HUES48 (cell line): Measurements from ENCODE around the gene NGLY1.

ENCODE experiments used
- H3K27ac ChIP-seq: one replicate; pipeline ENCODE4 v1.7.0; 2013; ENCODE audit warnings: low read depth, low read length, inconsistent platforms
- H3K27me3 ChIP-seq: 2 replicates; pipeline ENCODE4 v1.6.1; 2013; ENCODE audit warnings: mild to moderate bottlenecking, low read length; ENCODE audit not compliant: control insufficient read depth, insufficient read depth
- H3K36me3 ChIP-seq: 2 replicates; pipeline ENCODE4 v1.6.1; 2013; ENCODE audit warnings: low read length; ENCODE audit not compliant: control insufficient read depth, insufficient read depth
- H3K4me1 ChIP-seq: 2 replicates; pipeline ENCODE4 v1.6.1; 2013; ENCODE audit warnings: mild to moderate bottlenecking, low read length; ENCODE audit not compliant: control insufficient read depth, insufficient read depth
- H3K4me3 ChIP-seq: 2 replicates; pipeline ENCODE4 v1.5.1; 2013; ENCODE audit warnings: mild to moderate bottlenecking, low read depth, low read length
- H3K9ac ChIP-seq: 2 replicates; pipeline ENCODE4 v1.6.1; 2013; ENCODE audit warnings: mild to moderate bottlenecking, low read depth, low read length, moderate library complexity
- H3K9me3 ChIP-seq: 2 replicates; pipeline ENCODE4 v1.6.1; 2013; ENCODE audit warnings: low read length; ENCODE audit not compliant: control insufficient read depth, insufficient read depth

Gene NGLY1

DNA sequence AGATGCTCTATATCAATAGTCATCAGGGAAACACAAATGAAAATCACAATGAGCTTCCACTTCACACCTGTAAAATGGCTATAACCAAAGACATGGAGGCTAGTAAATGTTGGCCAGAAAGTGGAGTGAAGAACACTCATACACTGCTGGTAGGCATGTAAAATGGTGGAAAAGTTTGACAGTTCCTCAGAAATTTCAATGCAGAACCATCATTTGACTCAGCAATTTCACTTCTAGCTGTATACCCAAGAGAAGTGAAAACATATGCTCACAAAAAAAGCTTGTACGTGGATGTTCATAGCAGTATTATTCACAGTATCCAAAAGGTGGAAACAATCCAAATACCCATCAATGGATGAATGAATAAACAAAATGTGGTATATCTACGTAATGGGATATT is 99.4 kb downstream of the NGLY1 start:
- H3K27ac ChIP-seq: no peak overlapping the region
- no peaks in the 10 kb centered on the region for H3K27me3 ChIP-seq

DNA sequence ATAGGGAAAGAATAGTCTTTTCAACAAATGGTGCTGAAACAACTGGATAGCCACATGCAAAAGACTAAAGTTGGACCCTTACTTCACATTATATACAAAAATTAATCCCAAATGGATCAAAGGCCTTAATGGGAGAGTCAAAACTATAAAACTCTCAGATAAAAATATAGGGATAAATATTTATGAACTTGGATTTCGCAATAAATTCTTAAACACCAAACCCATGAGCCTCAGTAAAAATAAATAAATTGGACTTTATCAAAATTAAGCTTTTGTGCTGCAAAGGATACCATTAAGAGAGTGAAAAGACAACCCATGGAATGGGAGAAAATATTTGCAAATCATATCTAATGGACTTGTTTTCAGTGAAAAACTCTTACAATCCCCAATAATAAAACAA is 99.8 kb downstream of the NGLY1 start:
- no peaks in the 10 kb centered on the region for H3K36me3 ChIP-seq
- no peak overlapping the region for H3K27ac ChIP-seq

More for the DNA sequence above, 99.4 kb downstream of the NGLY1 start:
- Histone ChIP-seq H3K36me3 (no peaks in the 10 kb centered on the region), H3K9ac (no peak overlapping the region), H3K4me1 (no peaks in the 10 kb centered on the region), H3K4me3 (no peak overlapping the region), H3K9me3 (no peaks in the 10 kb centered on the region)

GRCh38 chr3:25679642-25680302 is 103.5 kb downstream of the NGLY1 start:
- Histone ChIP-seq H3K9ac (no peak overlapping the region), H3K4me1 (no peaks in the 10 kb centered on the region), H3K9me3 (no peaks in the 10 kb centered on the region), H3K27ac (no peak overlapping the region), H3K36me3 (no peaks in the 10 kb centered on the region), H3K27me3 (no peaks in the 10 kb centered on the region), H3K4me3 (no peak overlapping the region)

More for the DNA sequence above, 99.8 kb downstream of the NGLY1 start:
- H3K27me3 ChIP-seq: no peaks in the 10 kb centered on the region
- H3K9me3 ChIP-seq: no peaks in the 10 kb centered on the region
- H3K4me3 ChIP-seq: no peak overlapping the region
- no peak overlapping the region for H3K9ac ChIP-seq
- H3K4me1 ChIP-seq: no peaks in the 10 kb centered on the region

DNA sequence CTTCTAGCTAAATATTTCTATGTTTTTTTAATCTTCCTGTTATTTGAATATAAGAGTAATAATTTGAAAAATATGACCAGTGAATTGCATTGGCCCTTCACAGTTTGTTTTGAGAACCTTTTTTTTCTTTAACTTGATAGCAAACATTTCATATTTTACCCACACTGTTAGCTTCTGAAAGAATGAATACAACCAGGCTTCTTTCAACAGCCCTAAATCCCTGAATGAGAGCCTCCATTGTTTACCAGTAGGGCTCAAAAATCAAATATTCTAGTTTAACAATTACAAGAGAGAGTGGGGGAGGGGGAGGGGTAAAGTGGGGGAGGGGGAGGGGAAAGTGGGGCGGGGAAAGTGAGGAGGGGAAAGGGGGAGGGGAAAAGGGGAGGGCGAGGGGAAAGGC is 104.1 kb downstream of the NGLY1 start:
- no peaks in the 10 kb centered on the region for H3K4me1 ChIP-seq
- H3K27me3 ChIP-seq: no peaks in the 10 kb centered on the region
- no peak overlapping the region for H3K27ac ChIP-seq
- no peak overlapping the region for H3K9ac ChIP-seq
- no peaks in the 10 kb centered on the region for H3K36me3 ChIP-seq
- H3K4me3 ChIP-seq: no peak overlapping the region
- no peaks in the 10 kb centered on the region for H3K9me3 ChIP-seq

DNA sequence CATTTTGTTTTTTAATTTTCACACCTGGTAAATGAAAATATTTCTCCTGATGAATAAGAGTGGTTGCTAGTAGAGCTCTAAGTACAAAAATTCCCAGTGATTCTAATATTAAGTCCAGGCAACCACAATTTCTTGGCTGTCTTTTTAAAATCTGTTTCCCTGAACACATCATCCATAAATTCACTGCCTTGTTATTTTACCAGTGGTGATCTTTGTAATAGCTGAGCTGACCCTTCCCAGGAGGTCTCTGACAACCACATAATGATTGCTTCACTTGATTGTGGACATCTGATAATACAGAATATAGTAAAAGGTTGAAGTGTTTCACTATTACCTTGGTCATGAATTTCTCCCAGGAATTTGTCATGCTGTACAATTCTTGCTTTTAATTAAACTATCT is 104.7 kb downstream of the NGLY1 start:
- no peaks in the 10 kb centered on the region for H3K9me3 ChIP-seq
- H3K9ac ChIP-seq: no peak overlapping the region
- H3K4me1 ChIP-seq: no peaks in the 10 kb centered on the region
- H3K4me3 ChIP-seq: no peak overlapping the region
- no peak overlapping the region for H3K27ac ChIP-seq
- H3K36me3 ChIP-seq: no peaks in the 10 kb centered on the region
- no peaks in the 10 kb centered on the region for H3K27me3 ChIP-seq

GRCh38 chr3:25677121-25677520 is 106.1 kb downstream of the NGLY1 start:
- H3K4me1 ChIP-seq: no peaks in the 10 kb centered on the region
- H3K9ac ChIP-seq: no peak overlapping the region
- H3K9me3 ChIP-seq: no peaks in the 10 kb centered on the region
- no peak overlapping the region for H3K27ac ChIP-seq
- H3K4me3 ChIP-seq: no peak overlapping the region
- H3K36me3 ChIP-seq: no peaks in the 10 kb centered on the region
- H3K27me3 ChIP-seq: no peaks in the 10 kb centered on the region

- no peak overlapping the region for H3K27ac ChIP-seq
- no peaks in the 10 kb centered on the region for H3K9me3 ChIP-seq
- H3K27me3 ChIP-seq: no peaks in the 10 kb centered on the region
- H3K4me3 ChIP-seq: no peak overlapping the region
- no peaks in the 10 kb centered on the region for H3K36me3 ChIP-seq
- no peaks in the 10 kb centered on the region for H3K4me1 ChIP-seq
- no peak overlapping the region for H3K9ac ChIP-seq
Measured at GRCh38 chr3:25674670-25675069, 108.6 kb downstream of the NGLY1 start.

DNA sequence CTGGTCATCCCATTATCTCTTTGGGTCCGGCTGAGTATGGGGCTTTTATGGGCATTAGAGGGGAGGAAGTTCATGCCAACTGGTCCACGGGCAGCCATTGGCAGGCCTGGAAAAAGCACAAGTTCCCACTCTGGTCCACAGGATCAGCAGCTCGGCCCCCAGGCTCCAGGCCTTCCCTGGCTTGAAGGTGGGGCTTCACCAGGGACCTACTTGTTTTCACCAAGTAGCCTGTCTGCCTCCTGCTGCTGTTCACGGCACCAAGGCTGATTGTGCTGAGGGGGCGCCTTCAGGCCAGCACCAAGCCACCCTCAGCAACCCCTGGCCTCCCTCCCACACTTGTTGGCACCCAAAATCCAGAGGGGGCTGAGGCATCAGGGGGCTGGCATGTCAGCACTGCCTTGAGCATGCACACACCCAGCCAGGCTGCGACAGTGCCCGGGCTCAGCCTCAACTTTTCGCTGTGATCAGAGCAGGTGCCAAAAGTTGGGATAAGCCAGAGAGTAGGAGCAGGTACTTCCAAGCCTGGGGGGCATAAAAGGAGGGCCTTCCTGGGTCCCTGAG is 109.4 kb downstream of the NGLY1 start:
- no peaks in the 10 kb centered on the region for H3K4me1 ChIP-seq
- H3K27ac ChIP-seq: no peak overlapping the region
- no peak overlapping the region for H3K9ac ChIP-seq
- H3K9me3 ChIP-seq: no peaks in the 10 kb centered on the region
- H3K36me3 ChIP-seq: no peaks in the 10 kb centered on the region
- no peak overlapping the region for H3K4me3 ChIP-seq
- H3K27me3 ChIP-seq: no peaks in the 10 kb centered on the region
